HG03064 (cell line): Measurements from ENCODE around the gene ATP11A.

Source experiments
- ATAC-seq: cut with Tn5 transposase; IDR thresholded peaks from one replicate; pipeline ENCODE4 v1.9.1; 2021; ENCODE audit warnings: low read depth; ENCODE audit not compliant: unreplicated experiment

The ATP11A gene

DNA sequence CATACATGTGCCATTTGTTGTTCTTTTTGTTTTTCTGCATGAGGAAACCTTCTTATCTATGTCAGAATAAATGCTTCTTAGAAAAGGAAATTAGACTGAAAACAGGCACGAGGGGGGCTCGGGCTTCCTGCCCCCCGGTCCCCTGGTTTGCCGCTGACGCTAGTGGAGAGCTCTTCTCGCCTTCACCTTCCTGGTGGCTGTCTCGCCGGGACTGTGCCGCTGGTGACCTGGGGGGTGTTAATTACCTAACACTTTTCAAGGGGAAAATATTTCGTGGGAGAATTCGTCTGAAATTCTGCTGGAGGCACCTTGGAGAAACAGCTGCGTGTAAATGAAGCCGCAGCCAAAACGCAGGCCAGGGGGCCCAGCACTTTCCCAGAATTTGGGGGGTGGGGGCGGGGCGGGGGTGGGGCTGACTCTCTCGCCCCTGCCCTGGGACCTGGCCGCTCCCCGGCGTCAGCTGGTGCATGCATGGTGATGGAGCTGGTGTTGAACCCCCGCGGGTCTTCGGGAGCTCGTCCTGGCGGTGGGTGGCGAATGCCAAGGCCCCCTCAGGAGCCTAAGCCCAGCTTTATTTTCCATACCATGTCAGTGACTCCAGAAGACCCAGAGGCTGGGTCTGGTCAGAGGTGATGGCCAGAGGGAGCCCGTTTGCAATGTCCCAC is 220.9 kb downstream of the ATP11A start:
- no peak for ATAC-seq

DNA sequence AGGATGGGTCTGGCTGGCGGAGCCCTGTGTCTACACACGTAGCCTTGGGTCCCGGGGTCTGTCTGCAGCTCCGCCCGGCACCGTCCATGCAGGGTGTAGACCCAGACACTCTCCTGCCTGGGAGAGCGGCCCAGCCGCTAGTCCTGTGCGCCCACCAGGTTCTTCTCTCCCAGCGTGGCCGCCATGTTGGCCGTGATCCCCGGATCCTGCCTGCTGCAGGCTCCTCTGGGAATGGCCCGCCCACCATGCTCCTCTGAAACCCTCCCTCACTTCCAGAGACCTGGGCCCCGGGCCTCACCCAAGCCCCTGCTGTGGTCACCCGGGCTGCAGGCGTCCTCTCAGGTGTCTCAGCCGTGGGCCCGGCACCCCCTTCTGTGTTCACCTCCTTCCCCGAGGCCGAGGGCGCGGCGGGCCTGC is 221.5 kb downstream of the ATP11A start:
- no peak for ATAC-seq

DNA sequence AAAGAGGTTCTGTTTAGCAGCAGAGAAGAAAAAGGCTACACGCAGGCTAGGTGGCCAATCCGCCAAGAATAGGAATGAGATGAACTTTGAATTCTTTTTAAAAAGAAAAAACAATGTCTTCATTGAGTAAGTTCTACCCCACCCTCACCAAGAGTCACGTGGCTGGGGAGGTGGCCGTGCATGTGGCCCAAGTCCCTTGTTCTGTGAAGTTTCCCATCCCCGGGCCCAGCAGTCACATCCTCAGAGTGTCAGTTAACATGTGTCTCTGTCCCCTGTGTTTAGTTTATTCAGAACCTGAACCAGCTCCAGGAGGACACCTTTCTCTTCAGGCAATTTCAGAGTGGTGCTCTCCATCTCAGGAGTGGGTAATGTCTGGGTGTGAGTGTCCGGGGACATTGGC is 222.0 kb downstream of the ATP11A start:
- ATAC-seq: no peak

DNA sequence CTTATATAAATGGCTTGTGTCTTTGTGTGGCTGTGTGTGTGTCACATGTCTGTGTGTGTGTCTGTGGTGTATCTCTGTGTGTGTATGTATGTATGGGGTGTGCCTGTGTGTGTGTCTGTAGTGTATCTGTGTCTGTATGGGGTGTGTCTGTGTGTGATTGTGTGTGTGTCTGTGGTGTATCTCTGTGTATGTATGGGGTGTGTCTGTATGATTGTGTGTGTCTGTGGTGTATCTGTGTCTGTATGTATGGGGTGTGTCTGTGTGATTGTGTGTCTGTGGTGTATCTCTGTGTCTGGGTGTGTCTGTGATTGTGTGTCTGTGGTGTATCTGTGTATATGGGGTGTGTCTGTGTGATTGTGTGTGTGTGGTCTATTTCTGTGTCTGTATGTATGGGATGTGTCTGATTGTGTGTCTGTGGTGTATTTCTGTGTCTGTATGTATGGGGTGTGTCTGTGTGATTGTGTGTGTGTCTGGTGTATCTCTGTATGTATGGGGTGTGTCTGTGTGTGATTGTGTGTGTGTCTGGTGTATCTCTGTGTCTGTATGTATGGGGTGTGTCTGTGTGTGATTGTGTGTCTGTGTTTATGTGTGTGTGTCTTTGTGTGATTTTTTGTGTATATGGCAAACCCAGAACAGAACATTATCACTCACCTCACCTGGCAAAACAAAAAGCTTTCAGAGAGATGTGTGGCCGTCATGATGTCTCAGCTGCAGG is 223.0 kb downstream of the ATP11A start:
- no peak for ATAC-seq

DNA sequence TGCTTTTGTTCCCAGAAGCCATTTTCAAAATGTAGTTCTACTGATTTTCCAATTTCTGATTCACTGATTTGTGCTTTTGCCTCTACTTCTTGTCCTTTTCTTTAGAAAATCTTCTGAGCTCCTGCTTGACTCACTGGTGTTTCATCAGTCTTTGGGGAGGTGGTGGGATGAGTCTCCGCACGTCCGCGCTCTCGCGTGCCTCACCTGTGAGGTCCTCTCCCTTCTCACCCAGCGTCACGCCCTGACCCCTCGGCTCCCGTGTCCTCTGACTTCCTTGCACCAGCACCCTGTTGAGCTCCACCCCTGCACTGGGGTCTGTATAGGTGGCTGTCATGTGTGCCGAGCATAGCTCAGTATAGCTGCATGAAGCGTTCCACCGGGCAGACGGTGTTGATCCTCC is 226.5 kb downstream of the ATP11A start:
- ATAC-seq: no peak

DNA sequence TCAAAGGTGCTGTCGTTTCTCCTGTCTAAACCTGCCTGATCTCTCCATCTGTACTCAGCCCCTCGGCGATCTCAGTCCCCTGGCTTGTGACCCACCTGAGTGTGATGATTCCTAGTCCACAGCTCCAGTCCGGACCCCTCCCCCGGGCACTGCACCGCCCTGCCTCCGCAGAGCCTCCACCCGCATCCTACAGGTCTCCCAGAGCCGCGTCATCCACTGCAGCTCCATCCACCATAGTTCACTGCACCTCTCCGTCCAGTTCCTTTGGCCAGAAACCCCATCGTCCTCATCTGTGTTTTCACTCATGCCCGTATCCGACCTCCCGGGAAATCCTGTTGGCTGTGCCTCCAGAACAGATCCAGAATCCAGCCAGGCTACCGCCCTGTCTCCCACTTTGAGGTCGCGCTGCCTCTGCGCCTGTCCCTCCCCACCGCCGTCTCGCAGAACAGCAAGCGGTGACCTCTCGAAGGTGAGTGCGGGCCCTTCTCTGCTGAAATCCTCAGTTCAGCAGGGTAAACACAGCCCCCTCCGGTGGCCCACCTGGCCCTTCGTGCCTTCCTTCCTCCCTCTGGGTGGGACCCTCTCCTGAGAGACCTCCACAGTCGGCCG is 227.3 kb downstream of the ATP11A start:
- ATAC-seq: no peak

DNA sequence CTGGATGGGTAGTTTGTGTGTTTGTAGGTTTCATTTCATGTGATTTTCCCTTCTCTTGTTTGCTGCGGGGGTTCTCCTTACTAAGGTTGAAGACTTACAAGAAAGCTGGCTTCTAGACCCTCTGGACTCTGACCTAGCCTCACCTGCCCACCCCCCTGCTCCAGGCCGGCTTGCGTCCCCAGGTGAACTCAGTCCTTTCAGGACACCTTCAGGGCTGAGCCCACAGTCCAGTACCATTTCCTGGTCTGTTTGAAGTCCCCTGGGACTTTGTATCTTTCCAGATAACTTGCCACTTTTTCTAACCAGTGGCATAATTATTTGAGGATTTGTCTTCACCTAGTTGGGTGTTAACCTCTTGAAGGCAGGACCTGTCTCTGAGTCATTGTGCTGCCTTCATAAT is 227.9 kb downstream of the ATP11A start:
- ATAC-seq: no peak

DNA sequence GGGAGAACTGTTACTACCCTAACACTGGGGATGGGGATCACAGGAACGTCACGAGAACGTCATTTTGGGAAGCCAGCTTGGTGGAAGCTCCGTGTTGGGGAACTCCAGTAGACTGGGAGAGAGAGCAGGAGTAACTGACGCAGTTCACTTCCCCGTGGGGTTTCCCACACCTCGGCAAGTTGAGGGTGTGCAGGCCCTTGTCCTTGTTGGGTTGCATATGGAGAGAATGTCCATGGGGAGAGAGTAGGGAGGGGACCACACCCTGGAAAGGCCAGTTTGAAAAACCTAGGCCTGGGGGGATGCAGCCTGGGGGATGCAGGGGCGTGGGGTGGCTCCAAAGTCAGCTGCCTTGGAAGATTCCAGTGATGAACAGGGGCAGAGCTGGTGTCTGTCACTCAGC is 228.4 kb downstream of the ATP11A start:
- ATAC-seq: no peak

DNA sequence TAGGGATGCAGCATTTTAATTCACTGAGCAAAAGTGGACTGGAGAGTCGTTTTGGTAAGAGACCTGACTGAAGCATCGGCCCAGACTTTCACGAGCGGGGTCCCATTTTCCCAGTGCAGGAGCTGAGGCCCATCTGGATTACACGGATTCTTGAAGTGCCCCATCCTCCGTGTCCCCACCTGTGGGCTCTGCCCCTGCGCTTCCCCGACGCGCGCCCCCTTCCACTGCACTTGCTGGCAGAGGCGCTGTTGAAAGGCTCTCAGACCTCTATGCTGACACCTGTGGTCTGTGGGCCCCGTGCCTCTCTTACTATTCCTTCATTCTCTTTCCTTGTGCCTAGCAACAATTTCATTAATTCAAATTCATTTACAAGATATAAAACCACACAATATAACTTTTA is 228.9 kb downstream of the ATP11A start:
- no peak for ATAC-seq

DNA sequence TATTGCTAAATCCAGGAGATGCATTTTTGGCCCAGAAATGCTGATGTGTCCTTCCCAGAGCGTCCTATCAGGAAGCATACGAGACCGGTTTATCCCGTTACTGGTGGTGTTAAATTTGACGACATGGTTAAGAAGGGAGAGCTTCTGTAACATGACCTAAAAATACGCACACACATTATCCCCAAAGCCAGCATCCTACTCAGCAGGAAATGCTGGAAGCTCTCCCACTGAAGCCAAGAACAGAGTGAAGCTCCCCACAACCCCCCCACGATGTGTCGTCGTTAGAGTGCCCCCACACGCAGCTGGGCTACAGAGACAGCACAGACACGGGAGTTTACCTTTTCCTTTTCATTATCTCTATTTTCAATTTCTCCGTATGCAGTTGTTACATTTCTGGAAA is 234.1 kb downstream of the ATP11A start:
- ATAC-seq: no peak

DNA sequence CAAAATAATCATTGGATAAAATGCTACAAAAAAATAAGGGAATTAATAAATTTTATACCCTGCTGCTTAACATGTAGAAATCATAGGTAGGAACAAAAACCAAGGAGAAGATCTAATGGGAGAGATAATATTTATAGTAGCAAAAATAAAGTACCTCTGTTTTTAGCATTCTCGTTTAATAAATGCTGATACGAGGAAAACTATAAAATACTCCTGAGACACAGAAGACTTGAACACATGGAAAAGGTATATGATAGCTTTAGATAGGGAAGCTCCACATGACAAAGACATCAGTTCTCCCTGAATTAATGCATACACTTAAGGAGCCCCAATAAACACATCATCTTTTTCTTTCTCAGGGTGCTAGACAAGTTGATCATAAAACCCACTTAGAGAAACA is 234.5 kb downstream of the ATP11A start:
- no peak for ATAC-seq

DNA sequence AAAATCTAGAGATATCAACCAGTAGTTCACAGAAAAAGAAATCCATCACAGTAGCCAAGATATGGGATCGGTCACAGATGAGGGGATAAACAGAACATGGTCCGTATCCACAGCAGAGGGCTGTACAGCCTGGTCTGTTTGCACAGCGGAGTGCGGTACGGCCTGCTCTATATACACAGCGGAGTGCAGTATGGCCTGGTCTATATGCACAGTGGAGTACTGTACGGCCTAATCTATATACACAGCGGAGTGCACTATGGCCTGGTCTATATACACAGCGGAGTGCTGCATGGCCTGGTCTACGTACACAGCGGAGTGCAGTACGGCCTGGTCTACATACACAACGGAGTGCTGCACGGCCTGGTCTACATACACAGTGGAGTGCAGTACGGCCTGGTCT is 236.2 kb downstream of the ATP11A start:
- no peak for ATAC-seq

DNA sequence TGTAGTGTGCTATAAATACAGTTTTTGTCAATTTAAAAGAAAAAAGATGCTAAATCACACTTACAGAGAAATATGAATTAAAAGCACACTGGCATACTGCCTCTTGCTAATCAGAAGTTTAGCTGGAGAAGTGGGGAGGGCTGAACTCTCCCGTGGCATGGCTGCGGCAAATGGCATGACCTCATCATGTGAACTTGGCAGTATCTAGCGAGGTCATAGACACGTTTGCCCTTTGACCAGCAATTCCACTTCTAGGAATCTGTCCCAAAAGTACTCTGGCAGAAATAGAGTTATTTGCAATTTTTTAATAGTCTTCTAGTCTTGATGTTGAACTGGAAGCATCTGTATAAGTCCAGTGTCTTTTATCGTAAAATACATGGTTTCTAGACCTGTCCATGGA is 237.2 kb downstream of the ATP11A start:
- no peak for ATAC-seq

DNA sequence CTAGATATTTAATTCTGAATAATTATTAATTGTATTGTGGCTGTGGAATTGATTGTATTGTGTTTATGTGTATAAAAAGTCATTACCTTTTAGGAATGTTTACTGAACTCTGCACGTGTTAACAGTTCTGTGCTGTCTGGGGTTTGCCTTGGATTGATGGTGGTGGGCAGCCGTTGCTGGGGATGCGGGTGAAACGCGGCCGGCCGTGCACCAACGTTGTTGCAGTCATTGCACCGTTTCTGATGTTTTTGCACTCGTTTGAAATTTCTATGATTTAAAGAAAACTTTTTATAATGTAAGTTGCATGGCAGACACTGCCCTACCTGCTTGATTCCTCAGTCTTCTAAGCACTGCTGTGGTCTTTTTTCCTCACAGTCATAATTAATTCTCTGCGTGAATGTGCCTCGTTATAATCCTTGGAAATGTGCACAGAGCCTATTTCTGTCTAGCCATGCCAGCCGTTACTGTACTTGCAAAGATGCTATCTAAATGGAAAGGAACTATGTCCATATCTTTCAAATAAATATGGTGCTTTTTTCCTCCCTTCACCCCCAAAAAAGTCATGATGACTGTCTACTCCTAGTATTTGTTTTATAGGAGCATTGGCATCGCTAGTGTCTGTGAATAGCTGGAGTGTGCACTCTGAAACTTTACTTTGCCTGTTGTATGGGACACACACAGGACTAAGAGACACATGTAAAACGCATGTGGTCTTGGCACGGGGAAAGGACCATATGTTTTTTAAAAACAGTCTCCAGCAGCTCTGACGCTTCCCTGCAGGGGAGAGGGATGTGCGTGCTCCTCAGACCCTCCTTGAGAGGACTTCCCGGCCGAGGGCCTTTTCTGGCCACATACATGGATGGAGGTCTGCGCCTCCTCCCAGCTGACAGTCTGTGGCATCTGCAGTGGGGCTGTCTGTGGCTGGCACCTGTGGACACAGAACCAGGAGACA is 238.5 kb downstream of the ATP11A start:
- no peak for ATAC-seq

DNA sequence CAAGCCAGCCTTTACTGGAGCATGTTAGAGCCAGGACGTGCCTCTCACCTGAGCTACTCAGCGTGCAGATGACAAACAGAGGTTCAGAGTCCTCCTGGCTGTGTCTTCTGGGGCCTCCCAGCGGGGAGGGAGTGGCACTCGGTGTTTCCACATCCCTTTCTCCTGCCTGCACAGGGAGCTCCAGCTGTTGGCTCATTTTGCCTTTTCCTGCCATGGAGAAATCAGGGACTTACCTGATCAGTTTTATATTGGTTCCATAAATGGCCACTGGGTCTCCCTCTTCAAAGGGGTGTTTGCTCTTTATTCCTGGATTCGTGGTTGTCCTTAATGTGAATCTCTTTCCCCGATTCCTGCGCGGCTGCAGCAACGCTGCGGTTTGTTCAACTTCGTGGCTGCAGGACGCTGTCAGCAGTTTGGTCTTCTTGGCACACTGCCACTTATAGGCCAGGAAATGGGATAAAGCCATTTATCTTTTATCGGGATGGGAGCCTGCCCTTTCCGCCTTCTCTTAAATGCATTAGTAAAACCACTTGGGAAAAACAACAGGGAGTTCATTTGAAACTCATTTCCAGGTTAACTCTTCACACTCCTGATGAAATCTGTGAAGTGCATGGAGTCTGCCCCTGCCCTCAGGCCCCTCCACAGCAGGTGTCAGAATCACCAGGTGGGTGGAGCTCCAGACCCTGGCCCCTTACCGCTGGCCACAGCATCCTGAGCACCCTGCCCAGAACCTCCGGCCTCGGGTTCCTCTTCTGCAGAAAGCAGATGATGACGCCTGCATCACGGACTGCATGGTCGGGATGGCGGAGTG is 239.3 kb downstream of the ATP11A start:
- no peak for ATAC-seq

DNA sequence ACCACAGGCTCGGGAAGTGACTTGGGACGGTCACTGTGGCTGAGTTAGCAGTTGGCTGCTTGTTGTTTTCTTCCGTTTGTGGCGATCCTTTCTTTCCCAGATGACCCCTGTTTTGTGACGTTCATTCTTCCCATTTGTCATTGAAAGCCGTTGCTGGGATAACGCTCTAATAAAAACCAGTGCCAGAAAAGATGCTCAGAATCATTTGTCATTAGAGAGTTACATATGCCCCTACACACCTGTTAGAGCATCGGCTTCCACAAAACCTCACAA is 239.9 kb downstream of the ATP11A start:
- ATAC-seq: no peak

DNA sequence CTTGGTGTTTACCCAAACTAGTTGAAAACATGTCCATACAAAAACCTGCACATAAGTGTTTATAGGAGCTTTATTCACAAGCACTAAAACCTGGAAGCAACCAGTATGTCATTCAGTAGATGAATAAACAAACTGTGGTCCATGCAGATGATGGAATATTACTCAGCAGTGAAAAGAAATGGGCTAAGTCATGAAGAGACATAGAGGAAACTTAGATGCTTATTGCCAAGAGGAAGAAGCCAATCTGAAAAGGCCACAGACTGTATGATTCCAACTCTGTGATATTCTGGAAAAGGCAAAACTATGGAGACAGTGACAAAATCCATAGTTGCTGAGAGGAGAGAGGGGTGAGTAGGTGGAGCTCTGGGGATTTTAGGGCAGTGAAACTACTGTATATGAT is 240.4 kb downstream of the ATP11A start:
- ATAC-seq: no peak

DNA sequence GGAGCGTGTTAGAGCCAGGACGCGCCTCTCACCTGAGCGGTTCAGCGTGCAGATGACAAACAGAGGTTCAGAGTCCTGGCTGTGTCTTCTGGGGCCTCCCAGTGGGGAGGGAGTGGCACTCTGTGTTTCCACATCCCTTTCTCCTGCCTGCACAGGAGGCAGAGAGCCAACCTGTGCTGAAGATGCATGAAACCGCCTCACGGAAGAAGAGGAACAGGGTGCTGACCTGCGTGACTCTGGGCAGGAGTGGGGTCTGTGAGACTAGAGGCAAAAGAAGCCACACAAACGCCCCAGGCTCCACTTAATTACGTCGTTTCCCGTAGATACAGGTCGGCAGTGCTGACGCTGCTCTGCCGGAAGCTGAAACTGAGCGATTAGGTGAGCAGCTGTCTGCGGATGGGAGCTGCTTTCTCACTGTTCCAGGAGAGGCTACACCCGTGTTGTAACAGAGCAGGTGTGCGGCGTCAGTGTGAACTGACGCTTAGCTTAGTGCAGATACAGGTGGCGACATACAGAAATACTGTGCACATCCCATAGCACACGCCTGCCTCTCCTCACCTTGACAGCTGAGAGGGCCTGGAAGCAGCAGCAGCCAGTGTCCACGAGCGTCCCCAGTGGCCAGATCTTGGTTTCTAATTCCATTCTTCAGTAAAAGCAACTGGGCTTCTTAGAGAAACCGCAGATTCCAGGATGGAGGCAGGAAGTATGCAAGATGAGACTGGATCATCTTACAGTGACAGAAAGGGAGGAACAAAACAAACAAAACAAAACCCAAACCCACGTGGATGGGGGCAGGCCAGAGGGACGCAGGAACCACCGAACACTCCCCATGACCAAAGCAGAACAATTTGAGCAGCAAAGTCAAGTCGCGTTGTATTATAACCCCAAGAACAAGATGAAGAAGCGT is 241.4 kb downstream of the ATP11A start:
- no peak for ATAC-seq

DNA sequence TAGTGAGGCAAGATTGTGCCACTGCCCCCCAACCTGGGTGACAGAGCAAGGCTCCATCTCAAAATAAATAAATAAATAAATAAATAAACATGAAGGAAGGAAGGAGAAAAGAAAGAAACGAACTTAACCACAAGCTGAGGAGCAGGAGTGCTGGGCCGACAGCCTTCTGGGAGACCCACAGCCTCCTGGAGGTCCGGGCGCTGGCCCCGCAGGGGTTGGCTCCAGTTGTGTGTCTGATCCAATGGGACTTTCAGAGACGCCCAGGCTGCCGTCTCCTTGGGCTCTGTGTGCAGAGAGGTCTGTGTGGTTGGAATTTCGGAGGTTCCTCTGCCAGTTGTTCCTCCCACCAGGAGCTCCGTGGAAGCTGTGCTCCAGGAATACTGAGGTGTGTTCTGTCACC is 243.1 kb downstream of the ATP11A start:
- no peak for ATAC-seq
